Measurements from ENCODE around the gene CNDP2.
"Not testable (repeated sequence)": the region's sequence is repeated elsewhere in the genome, so short reads cannot be mapped to it uniquely, and the experiment has no call there.

CNDP2 gene

DNA sequence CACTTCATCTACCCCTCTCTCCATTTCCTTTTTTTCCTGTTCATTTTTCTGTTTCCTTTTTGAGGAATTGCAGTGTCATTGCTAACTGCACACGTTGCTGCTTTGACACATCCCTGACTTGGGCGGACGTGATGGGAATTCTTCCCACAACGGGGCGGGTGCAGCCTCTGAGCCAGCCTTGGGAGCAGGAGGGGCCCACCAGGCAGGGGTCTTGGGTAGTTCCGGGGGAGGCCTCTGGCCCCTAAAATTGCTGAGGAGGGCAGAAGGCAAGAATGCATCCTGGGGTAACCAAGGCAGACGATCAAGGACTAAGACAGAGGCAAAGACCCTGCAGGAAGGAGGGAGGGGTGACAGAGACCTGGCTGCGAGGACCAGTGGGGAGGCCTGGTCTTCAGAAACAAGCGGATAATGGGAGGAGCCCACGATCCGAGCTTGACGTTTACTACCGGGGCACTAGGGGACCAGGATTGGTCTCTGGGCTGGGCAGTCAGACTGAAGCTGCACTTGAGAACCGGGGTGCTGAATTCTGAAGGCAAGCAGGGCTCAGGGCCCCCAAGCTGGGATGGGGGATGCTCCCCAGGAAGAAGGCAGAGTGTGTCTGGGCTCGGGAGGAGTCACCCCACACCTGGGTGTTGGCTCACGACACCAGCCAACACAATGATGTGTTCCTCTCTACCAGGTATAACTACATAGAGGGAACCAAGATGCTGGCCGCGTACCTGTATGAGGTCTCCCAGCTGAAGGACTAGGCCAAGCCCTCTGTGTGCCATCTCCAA is 23.3 kb downstream of the CNDP2 start:
- no peak for DNase-seq

- no peak for DNase-seq
Measured at GRCh38 chr18:74520096-74520833, 24.1 kb downstream of the CNDP2 start.

- DNase-seq: no peak
Measured at GRCh38 chr18:74521068-74521725, 25.0 kb downstream of the CNDP2 start.

- DNase-seq: no peak
Measured at GRCh38 chr18:74522635-74523548, 26.7 kb downstream of the CNDP2 start.

- DNase-seq: no peak
Measured at GRCh38 chr18:74524097-74524496, 27.9 kb downstream of the CNDP2 start.

DNA sequence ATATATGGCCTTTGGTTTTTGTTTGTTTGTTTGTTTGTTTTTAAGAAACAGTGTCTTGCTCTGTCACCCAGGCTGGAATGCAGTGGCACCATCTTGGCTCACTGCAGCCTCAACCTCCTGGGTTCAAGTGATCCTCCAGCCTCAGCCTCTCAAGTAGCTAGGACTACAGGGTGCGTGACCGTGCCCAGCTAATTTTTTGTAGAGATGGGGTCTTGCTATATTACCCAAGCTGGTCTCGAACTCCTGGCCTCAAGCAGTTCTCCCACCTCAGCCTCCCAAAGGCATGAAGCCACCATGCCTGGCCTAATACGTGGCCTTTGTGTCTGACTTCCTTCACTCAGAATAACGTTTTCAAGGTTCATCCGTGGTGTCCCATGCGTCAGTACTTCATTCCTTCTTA is 28.8 kb downstream of the CNDP2 start:
- DNase-seq: not testable (repeated sequence)

DNA sequence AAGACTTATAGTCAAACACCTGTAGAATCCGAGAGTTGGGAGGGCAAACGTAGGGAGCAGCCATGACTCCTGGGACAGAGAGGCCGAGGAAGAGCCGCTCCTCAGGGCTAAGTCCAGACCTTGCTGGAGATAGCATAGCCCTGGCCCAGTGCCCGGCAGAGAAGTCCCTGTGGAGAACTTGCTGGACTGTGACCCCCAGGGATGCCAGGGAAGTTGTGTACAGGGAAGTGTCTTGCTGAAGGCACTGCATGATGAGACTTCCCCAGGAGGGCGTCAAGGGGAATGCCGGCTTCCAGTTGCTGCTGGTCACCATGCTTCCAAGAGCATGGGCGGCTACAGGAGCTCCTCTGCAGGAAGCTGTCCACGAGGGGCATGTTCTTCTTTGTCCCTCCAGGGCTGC is 29.6 kb downstream of the CNDP2 start:
- DNase-seq: no peak

DNA sequence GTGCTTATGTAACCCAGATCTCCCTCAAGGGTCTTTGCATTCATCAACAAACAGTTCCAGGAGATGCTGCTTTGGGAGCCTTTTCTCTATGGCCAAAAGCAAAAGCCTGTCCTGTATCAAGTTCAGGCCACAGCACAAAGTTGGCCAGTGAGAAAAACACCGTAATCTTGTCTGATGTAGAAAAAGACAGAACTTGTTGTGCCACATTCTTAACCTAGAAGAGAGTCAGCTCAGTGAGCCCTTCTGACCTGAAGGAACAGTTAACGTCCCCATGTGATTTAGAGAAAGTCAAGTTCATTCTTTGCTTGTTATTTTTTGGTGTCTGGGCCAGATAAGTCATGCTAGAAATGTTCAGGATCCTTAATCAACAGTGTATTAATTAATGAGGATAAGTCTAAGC is 30.3 kb downstream of the CNDP2 start:
- DNase-seq: no peak

DNA sequence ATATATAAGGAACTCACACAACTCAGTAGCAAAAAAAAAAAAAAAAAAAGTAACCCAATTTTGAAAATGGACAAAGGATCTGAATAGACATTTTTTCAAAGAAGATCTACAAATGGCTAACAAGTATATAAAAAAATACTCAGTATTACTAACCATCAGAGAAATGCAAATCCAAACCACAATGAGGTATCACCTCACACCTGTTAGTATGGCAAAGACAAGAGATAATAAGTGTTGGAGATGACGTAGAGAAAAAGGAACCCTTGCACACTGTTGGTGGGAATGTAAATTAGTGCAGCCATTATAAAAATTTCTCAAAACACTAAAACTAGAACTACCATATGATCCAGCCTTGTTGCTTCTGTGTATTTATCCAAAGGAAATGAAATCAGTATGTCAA is 32.3 kb downstream of the CNDP2 start:
- no peak for DNase-seq

GRCh38 chr18:74528913-74529312 is 32.8 kb downstream of the CNDP2 start:
- no peak for DNase-seq

DNA sequence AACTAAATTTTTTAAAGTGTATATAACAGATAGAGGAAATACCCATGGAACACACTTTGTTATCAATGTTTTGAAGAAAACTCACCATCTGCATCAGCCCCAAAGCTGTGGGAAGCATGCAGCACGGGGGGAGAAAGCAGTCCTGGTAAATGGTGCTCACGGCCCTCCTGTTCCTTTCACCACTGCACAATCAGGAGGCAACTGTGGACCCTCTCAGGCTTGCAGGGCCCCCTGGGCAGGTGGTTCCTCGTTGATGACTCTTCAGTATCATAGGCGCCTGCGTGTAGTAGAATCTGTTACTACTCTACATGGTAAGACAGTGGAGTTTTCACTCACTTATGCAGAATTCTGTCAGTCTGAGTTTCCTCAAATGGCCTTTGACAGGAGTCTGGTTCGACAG is 33.2 kb downstream of the CNDP2 start:
- DNase-seq: no peak

GRCh38 chr18:74529811-74530583 is 33.8 kb downstream of the CNDP2 start:
- no peak for DNase-seq

DNA sequence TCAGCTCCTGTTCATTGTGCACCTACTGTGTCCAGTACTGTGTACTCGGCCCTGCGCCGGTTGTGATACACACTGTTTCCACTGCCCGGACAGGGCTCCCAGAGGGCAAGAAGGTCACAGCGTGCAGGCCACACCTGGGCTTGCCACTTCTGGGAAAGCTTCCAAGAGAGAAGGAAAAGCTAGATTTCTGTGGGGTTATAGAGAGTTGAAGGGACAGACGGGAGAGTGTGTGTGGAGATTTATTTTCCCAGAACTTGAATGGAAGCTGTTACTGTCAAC is 34.4 kb downstream of the CNDP2 start:
- DNase-seq: no peak

- no peak for DNase-seq
Measured at GRCh38 chr18:74531043-74531442, 34.9 kb downstream of the CNDP2 start.

- DNase-seq: no peak
Measured at GRCh38 chr18:74532511-74533025, 36.4 kb downstream of the CNDP2 start.

DNA sequence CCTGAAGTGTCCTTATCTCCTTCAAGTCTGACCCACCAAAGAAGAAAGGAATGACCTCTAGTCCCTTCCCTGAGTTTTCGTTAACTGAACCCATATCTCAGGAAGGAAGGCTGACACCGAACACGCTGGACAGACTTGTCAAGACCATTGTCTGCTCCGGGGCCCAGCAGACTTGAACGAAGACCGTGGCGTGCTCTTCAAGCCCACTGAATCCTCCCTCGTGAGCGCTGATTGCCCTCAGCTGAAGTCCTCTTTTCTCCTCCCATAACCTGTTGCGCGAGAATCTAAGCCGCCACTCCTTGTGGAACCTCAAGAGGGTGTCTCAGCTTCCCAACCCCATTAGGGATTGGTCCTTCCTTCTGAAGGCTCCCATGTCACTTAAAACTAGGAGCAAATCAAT is 37.5 kb downstream of the CNDP2 start:
- DNase-seq: no peak

GRCh38 chr18:74534150-74534969 is 38.2 kb downstream of the CNDP2 start, which contains the start of gene CNDP1:
CNDP1 (plus strand) TSS chr18:74534500; CDS start chr18:74534668, 168 bp downstream.
- DNase-seq: no peak

DNA sequence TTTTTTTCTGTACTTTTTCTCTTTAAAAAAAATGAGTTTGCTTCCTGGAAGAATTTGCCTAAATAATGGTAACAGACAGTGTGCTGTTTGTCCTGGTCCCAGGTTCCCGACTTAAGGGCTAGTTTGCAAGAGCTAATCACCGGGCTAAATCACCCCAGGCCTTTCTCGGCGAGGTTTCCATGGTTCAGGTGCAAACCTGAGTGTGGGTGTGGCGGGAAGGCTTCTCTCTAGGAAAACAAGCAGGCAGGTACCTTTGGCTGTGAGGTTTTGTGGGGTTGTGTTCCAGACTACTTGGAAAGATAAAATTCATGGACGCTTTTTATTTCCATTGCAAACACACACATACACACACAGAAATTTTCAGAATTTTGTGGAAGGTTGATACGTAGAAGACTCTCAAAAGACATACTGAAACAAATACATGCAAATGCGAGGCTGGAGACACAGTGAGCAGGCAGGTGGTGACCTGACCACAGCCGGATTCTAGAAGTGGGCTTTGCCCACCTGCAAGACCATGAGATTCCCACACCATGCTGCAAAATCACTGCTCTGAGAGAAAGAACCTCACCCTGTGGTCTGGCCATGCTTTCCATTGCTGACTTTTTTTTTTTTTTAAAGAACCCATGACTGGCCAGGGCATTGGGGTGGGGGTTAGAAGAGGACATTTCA is 39.0 kb downstream of the CNDP2 start:
- no peak for DNase-seq

DNA sequence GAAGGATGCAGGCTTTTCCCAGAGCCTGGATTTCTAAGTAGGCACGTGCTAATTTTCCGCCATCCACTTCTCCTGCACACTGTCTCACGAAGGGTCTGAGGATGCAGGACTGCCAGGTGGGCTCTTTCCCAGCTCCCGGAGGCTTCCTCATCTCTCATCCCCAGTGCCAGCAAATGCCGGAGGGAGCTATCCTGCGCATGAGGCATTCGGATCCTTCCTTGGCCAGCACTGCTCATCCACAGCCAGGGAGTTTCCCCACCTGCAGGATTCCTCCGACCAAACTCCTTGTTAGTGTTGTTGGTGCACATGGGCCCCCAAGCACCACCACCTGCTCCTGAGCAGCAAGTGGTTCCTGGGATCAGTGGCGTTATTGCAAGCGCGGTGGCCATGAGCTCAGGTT is 43.1 kb downstream of the CNDP2 start:
- no peak for DNase-seq

- no peak for DNase-seq
Measured at GRCh38 chr18:74540652-74541421, 44.7 kb downstream of the CNDP2 start.

Data from stimulated activated CD4-positive, alpha-beta T cell treated with anti-CD3 and anti-CD28 coated beads, Interleukin-4, amount 100 ng/mL, for 4 hours (primary cell).